ENCODE measurements around the gene SLC24A3.

DNA sequence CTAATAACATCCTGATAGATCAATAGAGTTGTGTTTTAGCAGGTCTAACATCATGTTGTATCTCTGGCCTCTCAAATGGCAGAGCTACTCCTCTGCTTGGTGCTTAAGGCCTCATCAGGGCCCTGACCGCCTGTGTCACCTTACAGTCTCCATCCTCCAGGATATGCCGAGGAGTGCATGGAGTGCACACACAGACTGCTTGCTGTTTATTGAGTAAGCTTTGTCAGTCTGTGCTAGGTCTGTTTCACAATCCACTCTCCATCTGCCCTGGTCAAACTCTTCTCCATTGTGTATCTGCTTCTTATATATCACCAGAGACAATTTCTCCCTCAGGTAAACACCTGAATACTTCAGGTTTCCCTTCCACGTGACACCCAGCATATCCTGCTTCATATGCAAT is 136.1 kb downstream of the SLC24A3 start:
- TF ChIP-seq, protein P1, sequence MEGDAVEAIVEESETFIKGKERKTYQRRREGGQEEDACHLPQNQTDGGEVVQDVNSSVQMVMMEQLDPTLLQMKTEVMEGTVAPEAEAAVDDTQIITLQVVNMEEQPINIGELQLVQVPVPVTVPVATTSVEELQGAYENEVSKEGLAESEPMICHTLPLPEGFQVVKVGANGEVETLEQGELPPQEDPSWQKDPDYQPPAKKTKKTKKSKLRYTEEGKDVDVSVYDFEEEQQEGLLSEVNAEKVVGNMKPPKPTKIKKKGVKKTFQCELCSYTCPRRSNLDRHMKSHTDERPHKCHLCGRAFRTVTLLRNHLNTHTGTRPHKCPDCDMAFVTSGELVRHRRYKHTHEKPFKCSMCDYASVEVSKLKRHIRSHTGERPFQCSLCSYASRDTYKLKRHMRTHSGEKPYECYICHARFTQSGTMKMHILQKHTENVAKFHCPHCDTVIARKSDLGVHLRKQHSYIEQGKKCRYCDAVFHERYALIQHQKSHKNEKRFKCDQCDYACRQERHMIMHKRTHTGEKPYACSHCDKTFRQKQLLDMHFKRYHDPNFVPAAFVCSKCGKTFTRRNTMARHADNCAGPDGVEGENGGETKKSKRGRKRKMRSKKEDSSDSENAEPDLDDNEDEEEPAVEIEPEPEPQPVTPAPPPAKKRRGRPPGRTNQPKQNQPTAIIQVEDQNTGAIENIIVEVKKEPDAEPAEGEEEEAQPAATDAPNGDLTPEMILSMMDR (tag by site-specific recombination; IDR thresholded peaks at IDR 0.05): no peak
- TF ChIP-seq, protein P2, sequence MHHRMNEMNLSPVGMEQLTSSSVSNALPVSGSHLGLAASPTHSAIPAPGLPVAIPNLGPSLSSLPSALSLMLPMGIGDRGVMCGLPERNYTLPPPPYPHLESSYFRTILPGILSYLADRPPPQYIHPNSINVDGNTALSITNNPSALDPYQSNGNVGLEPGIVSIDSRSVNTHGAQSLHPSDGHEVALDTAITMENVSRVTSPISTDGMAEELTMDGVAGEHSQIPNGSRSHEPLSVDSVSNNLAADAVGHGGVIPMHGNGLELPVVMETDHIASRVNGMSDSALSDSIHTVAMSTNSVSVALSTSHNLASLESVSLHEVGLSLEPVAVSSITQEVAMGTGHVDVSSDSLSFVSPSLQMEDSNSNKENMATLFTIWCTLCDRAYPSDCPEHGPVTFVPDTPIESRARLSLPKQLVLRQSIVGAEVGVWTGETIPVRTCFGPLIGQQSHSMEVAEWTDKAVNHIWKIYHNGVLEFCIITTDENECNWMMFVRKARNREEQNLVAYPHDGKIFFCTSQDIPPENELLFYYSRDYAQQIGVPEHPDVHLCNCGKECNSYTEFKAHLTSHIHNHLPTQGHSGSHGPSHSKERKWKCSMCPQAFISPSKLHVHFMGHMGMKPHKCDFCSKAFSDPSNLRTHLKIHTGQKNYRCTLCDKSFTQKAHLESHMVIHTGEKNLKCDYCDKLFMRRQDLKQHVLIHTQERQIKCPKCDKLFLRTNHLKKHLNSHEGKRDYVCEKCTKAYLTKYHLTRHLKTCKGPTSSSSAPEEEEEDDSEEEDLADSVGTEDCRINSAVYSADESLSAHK (tag by site-specific recombination; IDR thresholded peaks at IDR 0.05): no peak
- TF ChIP-seq, protein P3, sequence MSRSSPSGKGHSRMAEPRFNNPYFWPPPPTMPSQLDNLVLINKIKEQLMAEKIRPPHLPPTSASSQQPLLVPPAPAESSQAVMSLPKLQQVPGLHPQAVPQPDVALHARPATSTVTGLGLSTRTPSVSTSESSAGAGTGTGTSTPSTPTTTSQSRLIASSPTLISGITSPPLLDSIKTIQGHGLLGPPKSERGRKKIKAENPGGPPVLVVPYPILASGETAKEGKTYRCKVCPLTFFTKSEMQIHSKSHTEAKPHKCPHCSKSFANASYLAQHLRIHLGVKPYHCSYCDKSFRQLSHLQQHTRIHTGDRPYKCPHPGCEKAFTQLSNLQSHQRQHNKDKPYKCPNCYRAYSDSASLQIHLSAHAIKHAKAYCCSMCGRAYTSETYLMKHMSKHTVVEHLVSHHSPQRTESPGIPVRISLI (tag by site-specific recombination; IDR thresholded peaks at IDR 0.05): no peak
- TF ChIP-seq ZFP3 (tag by site-specific recombination; IDR thresholded peaks at IDR 0.05; ENCODE audit: low read depth): no peak
- TF ChIP-seq MEIS1 (CRISPR knock-in tag; IDR thresholded peaks at IDR 0.05; ENCODE audit: borderline replicate concordance): no peak
